HepG2 (cell line): ENCODE data around the gene TMEM158. TPM values are rescaled to one million over a fixed set of nuclear protein-coding genes. Genes with fewer than 3 reads are reported as not detected.
A peak's percentile ranks its signal among the peaks of the same experiment; 100 is the strongest.

Experiments used
- CCDC6 ChIP-seq: sonication (generic); formaldehyde crosslinking; IDR thresholded peaks from 2 replicates; pipeline ENCODE4 v1.8.1; 2022; ENCODE audit warnings: mild to moderate bottlenecking, missing genetic modification reagents, moderate library complexity
- GABPB1 ChIP-seq: IDR thresholded peaks from 2 replicates; pipeline ENCODE4 v1.6.1; 2016; ENCODE audit warnings: mild to moderate bottlenecking, missing genetic modification reagents, moderate library complexity, missing compliant biosample characterization
- HNF4G ChIP-seq, 2 experiments: sonication (generic) in 1 of 2; formaldehyde crosslinking in 1 of 2; IDR thresholded peaks; 2 replicates each; pipeline versions ENCODE4 v1.4.0 to v1.6.1; 2011 to 2020; ENCODE audit warnings: borderline replicate concordance in 2 of 2, low read depth in 2 of 2, mild to moderate bottlenecking in 2 of 2, low read length in 1 of 2, missing genetic modification reagents in 1 of 2, moderate library complexity in 1 of 2
- MYC ChIP-seq: sonication (generic); formaldehyde crosslinking; IDR thresholded peaks from 2 replicates; pipeline ENCODE4 v1.9.0; 2021; ENCODE audit warnings: missing genetic modification reagents, borderline replicate concordance
- NFKB2 ChIP-seq: sonication (generic); formaldehyde crosslinking; IDR thresholded peaks from 2 replicates; pipeline ENCODE4 v1.4.0; 2020; ENCODE audit warnings: missing genetic modification reagents, borderline replicate concordance
- REPIN1 ChIP-seq: sonication (generic); formaldehyde crosslinking; IDR thresholded peaks from 2 replicates; pipeline ENCODE4 v1.8.0; 2022; ENCODE audit warnings: missing genetic modification reagents, low read depth, mild to moderate bottlenecking, borderline replicate concordance
- SP5 ChIP-seq: IDR thresholded peaks from 2 replicates; pipeline ENCODE4 v1.6.1; 2016; ENCODE audit warnings: low read depth, borderline replicate concordance
- SRSF1 ChIP-seq: fragments of 200-400 bp; formaldehyde crosslinking; optimal IDR thresholded peaks from 2 replicates; pipeline ENCODE3; 2017; ENCODE audit warnings: mild to moderate bottlenecking, low read depth, low read length, moderate library complexity
- STAG1 ChIP-seq: sonication (generic); formaldehyde crosslinking; IDR thresholded peaks from 2 replicates; pipeline ENCODE4 v1.4.0; 2020; ENCODE audit warnings: missing genetic modification reagents
- TCF7 ChIP-seq: sonication (generic); IDR thresholded peaks from 2 replicates; pipeline ENCODE4 v1.6.1; 2016; ENCODE audit warnings: antibody characterized with exemption, low read depth
- ZNF292 ChIP-seq: sonication (generic); formaldehyde crosslinking; IDR thresholded peaks from 2 replicates; pipeline ENCODE4 v1.8.1; 2022; ENCODE audit warnings: mild to moderate bottlenecking, low read depth, missing genetic modification reagents, borderline replicate concordance
- ZNF577 ChIP-seq: sonication (generic); formaldehyde crosslinking; IDR thresholded peaks from 2 replicates; pipeline ENCODE4 v1.4.0; 2020; ENCODE audit warnings: mild to moderate bottlenecking, low read depth, missing genetic modification reagents, borderline replicate concordance
- ZZZ3 ChIP-seq: sonication (generic); formaldehyde crosslinking; IDR thresholded peaks from 2 replicates; pipeline ENCODE4 v1.4.0; 2020; ENCODE audit warnings: missing genetic modification reagents, mild to moderate bottlenecking, borderline replicate concordance
- polyA plus RNA-seq, 8 experiments: library from polyadenylated mRNA; depleted of rRNA in 3 of 8; stranded (reverse) in 7 of 8; unstranded in 1 of 8; fragments of >200 nt; fragmentation: Illumina TruSeq in 4 of 8; extraction: Trizol in 4 of 8; gene quantifications; 2 replicates each; pipeline versions ENCODE4 v1.2.1 to v1.2.3, GENCODE V29; 2011 to 2016; ENCODE audit warnings: low read depth in 4 of 8, missing spikeins in 1 of 8, mixed read lengths in 1 of 8; ENCODE audit not compliant: insufficient read depth in 1 of 8
- total RNA-seq, 5 experiments: library from RNA; depleted of rRNA; stranded (reverse); fragments of >200 nt; fragmentation: Illumina TruSeq; extraction: Trizol; gene quantifications; 2 replicates each; pipeline ENCODE4 v1.2.3, GENCODE V29; 2016; ENCODE audit warnings: low read depth in 1 of 5
- TF ChIP-seq, protein P1 (sequence below): sonication (generic); formaldehyde crosslinking; IDR thresholded peaks from 2 replicates; pipeline ENCODE4 v1.4.0; 2020; ENCODE audit warnings: missing genetic modification reagents, borderline replicate concordance
- TF ChIP-seq, protein P2 (sequence below): sonication (generic); formaldehyde crosslinking; IDR thresholded peaks from 2 replicates; pipeline ENCODE4 v1.4.0; 2020; ENCODE audit warnings: mild to moderate bottlenecking, missing genetic modification reagents
- TF ChIP-seq, protein P3 (sequence below): IDR thresholded peaks from 2 replicates; pipeline ENCODE4 v1.6.1; 2016; ENCODE audit warnings: low read depth, borderline replicate concordance

Gene TMEM158
- total and polyA plus RNA-seq, 2 of the 13 experiments (the other 11 are each of a cell fraction or from before 2014, with no cell fraction given): 0.13 TPM; not detected in 1

DNA sequence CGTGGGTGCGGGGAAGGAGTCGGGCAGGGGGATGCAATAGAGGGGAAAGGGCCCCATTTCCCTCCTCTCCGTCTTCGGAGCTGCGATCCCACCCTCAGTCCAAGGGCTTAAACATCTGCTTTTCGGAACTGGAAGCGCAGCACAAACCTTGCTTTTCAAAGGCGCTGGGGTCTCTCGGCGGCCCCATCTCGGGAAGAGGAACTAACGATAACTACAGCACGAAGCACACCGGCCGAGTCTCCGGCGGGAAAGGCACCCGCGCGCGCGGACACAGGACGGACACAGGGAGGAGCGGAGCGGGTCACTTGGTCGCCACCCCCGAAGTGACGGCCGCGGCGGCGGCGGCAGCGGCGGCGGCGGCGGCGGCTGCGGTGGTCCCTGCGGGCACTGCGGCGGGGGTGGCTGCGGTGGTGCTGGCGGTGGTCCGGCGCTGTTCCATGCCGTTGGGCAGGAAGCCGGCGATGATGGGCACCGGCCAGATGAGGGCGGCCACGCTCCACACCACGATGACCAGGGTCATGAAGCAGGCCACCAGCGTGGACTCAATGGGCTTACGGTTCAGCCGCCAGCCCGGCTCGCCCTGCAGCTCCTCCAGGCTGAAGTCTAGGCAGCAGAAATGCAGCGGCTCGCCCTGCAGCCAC, 1.1 kb downstream of the TMEM158 start (continued):
- TF ChIP-seq, protein P1, sequence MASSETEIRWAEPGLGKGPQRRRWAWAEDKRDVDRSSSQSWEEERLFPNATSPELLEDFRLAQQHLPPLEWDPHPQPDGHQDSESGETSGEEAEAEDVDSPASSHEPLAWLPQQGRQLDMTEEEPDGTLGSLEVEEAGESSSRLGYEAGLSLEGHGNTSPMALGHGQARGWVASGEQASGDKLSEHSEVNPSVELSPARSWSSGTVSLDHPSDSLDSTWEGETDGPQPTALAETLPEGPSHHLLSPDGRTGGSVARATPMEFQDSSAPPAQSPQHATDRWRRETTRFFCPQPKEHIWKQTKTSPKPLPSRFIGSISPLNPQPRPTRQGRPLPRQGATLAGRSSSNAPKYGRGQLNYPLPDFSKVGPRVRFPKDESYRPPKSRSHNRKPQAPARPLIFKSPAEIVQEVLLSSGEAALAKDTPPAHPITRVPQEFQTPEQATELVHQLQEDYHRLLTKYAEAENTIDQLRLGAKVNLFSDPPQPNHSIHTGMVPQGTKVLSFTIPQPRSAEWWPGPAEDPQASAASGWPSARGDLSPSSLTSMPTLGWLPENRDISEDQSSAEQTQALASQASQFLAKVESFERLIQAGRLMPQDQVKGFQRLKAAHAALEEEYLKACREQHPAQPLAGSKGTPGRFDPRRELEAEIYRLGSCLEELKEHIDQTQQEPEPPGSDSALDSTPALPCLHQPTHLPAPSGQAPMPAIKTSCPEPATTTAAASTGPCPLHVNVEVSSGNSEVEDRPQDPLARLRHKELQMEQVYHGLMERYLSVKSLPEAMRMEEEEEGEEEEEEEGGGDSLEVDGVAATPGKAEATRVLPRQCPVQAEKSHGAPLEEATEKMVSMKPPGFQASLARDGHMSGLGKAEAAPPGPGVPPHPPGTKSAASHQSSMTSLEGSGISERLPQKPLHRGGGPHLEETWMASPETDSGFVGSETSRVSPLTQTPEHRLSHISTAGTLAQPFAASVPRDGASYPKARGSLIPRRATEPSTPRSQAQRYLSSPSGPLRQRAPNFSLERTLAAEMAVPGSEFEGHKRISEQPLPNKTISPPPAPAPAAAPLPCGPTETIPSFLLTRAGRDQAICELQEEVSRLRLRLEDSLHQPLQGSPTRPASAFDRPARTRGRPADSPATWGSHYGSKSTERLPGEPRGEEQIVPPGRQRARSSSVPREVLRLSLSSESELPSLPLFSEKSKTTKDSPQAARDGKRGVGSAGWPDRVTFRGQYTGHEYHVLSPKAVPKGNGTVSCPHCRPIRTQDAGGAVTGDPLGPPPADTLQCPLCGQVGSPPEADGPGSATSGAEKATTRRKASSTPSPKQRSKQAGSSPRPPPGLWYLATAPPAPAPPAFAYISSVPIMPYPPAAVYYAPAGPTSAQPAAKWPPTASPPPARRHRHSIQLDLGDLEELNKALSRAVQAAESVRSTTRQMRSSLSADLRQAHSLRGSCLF (CRISPR knock-in tag): no peak
- TF ChIP-seq GABPB1 (CRISPR knock-in tag): peak; percentile 56; the same call in 1 of the 2 replicates
- TF ChIP-seq, protein P2, sequence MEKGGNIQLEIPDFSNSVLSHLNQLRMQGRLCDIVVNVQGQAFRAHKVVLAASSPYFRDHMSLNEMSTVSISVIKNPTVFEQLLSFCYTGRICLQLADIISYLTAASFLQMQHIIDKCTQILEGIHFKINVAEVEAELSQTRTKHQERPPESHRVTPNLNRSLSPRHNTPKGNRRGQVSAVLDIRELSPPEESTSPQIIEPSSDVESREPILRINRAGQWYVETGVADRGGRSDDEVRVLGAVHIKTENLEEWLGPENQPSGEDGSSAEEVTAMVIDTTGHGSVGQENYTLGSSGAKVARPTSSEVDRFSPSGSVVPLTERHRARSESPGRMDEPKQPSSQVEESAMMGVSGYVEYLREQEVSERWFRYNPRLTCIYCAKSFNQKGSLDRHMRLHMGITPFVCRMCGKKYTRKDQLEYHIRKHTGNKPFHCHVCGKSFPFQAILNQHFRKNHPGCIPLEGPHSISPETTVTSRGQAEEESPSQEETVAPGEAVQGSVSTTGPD (CRISPR knock-in tag): no peak
- TF ChIP-seq TCF7: no peak
- peak; percentile 92 for TF ChIP-seq STAG1 (CRISPR knock-in tag)
- TF ChIP-seq MYC (CRISPR knock-in tag): peak; percentile 36; the same call in 1 of the 2 replicates
- TF ChIP-seq HNF4G (IDR thresholded peaks at IDR 0.05; ENCODE audit: borderline replicate concordance, low read depth, low read length): no peak
- TF ChIP-seq HNF4G (CRISPR knock-in tag; IDR thresholded peaks at IDR 0.05; ENCODE audit: borderline replicate concordance, low read depth): no peak
- no peak for TF ChIP-seq NFKB2 (CRISPR knock-in tag)
- TF ChIP-seq, protein P3, sequence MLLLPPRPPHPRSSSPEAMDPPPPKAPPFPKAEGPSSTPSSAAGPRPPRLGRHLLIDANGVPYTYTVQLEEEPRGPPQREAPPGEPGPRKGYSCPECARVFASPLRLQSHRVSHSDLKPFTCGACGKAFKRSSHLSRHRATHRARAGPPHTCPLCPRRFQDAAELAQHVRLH (CRISPR knock-in tag): no peak
- no peak for TF ChIP-seq ZNF292 (CRISPR knock-in tag)
- TF ChIP-seq CCDC6 (CRISPR knock-in tag): peak; percentile 59; the same call in 1 of the 2 replicates
- TF ChIP-seq ZZZ3 (CRISPR knock-in tag): no peak
- no peak for TF ChIP-seq SRSF1
- no peak for TF ChIP-seq SP5 (CRISPR knock-in tag)
- 0 out of 2 replicates have a peak, but pooled peaks have one; percentile 35 for TF ChIP-seq REPIN1
- TF ChIP-seq ZNF577: no peak
